Stimulated activated CD4-positive, alpha-beta T cell treated with anti-CD3 and anti-CD28 coated beads, Interleukin-2, amount 100 ng/mL, for 4 hours (primary cell): Measurements from ENCODE around the gene ATXN7L3.
A peak's percentile ranks its signal among the peaks of the same experiment; 100 is the strongest.

Experiments used
- DNase-seq: peaks from one replicate; pipeline ENCODE4 v3.0.0-alpha.2; 2020; ENCODE audit warnings: low read depth

The ATXN7L3 gene

DNA sequence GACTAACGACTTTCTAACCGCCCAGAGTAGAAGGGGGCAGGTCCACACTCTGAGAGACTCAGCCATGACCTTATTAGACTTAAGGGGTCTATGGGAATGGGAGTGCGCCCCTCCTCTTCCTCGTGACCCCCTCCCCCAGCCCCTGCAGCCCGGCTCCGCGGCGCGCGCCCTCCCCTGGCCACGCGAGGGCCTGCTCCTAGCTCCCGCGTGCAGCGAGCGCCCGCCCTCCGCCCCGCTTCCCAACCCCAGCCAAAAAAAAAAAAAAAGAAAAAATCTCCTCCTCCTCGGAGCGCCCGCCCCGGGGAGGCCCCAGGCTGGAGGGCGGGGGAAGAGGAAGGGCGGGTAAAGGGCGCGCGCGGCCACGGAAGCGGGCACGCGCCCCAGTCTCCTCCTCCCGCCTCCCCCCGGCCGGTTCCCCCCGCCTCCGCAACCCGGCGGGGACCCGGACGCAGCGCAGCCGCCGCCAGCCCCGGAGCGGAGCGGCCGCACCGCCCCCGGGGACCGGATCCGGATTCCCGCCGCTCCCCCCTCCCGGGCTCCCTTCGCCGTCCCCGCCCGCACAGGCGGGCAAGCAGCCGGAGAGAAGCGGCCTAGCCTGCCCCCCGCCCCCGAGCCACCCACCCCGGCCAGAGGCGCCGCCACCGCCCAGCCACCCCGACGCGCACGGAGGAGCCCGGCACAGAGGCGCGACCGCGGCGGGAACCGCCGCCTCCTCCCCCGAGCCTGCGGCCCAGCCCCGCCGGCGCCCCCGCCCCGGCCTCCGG is 18.8 kb upstream of the ATXN7L3 start:
- DNase-seq: peak; percentile 86

DNA sequence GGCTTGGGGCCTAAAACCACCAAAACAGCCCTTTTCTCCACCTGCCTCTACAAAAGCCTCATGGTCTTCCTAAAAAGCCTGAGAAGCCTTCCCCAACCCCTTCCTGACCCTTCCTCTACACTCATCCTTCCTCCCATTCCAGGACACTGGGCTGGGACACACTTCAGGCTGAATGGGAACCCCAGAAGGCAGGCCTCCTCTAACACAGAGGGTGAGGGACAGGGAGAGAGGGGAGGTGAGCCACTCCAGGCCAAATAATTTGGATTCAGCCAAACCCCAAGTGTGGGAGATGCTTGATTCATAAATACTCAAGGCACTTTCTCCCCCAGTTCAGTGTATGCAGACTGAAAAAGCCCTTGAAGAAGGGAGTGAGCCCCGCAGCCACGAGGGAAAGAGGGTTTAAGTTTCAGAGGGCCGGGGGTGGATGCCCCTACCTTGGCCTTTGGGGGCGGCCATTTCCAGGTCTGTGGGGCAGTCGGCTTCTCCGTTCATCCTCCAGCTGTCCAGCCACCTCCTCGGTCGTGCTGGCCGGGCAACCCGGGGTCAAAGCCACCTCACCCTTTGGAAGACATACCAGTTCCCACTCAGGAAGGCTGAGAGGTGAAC is 18.2 kb upstream of the ATXN7L3 start:
- no peak for DNase-seq

DNA sequence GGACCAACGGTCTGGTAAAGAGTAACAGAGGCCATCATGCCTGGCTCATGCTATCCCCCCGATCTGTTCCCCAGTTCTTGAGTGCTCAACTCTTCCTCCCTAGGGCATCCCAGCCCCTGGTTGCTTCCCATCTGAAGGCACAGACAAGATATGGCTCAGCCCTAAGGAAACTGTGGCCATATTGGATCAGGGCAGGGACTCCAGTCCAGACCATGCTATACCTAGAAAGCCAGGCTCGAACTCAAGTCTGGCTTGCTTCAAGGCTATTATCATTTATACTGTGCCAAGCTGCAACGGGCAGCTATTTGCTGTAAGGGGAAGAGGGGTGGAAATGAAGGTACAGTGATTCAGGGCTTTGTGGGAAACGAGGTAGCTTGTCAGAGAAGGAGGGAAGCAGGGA is 17.0 kb upstream of the ATXN7L3 start:
- DNase-seq: no peak

DNA sequence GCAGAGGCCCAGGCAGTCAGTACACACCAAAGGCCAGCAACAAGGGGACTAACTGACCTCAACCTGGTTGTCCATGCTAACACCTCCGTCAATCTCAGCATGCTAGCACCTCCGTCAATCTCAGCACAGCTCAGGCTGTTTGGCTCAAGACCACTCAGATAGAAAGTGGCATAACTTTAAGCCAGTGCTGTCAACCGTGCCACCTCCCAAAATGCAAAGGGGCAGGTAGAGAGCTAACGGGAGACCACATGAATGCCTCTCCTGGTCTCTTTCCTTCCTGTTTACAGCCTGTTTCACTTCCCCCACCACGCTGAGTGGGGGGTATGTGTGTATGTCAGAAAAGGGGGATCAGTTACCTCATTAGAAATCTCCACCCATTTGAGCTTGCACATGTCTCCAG is 16.5 kb upstream of the ATXN7L3 start:
- no peak for DNase-seq

DNA sequence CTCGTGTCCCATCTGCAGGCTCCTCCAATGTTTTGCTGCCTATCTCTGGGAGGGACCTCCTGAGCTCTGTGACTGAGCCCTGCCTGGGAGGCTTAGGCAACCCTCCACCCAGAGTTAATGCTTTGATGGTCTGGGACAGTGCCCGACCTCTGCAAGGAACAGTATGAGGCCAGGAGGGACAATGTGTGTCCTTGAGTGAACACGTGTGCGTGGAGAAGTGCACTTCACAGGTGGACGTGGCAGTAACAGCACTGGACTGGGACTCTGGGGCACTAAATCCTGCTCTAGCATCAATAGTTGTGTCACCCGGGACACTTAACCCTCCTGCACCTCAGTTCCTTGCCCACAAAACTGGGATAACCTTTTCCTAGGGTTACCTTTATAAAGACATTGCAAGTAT is 15.2 kb upstream of the ATXN7L3 start:
- DNase-seq: no peak

DNA sequence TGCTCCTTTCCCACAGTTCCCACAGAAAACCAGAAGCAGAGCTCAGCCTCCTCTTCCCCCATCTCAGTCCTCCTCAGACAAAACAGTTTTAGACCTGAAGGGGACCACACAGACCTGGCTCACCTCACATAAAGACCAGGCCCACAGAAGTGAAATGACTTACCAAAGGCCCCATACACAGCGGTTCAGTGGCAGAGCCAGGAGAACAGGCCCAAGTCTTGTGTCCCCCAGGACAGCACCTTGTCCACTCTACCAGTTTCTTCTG is 14.5 kb upstream of the ATXN7L3 start:
- DNase-seq: no peak

DNA sequence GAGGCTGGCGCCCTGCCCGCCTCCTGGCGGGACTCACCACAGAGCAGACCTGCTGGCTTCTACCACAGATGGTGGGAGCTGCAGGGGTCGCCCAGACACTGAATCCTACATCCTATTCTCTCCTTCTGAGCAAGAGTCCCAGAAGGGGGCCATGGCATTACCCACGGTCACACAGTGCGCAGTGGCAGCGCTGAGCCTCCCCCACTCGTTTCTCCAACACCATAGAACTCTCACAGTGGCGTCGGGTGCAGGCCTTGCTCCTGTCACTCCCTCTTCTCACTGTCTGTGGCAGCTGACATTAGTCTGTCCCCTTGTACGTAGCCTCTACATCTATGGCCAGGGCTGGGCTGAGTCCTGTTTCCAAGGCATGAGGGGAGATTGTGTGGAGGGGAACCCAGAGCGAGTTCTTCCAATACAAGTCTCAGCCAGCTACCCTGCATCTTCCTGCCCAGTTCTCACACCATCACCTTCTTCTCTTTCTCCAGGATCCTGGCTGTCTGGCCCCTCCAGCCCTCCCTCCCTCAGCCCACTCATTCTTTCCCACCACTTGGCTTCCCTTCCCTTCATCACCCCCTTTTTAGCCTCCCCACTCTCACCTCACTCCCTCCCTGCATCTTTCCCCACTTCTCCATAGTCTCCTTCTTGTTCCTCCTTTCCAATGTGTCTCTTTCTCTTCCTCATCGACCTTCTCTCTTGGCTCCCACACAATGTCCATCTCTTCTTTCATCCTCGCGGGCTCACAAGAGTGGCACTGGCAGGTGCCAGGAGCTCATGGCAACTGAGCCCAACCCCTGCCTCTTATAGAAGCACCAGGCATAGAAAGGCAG is 13.9 kb upstream of the ATXN7L3 start:
- no peak for DNase-seq

DNA sequence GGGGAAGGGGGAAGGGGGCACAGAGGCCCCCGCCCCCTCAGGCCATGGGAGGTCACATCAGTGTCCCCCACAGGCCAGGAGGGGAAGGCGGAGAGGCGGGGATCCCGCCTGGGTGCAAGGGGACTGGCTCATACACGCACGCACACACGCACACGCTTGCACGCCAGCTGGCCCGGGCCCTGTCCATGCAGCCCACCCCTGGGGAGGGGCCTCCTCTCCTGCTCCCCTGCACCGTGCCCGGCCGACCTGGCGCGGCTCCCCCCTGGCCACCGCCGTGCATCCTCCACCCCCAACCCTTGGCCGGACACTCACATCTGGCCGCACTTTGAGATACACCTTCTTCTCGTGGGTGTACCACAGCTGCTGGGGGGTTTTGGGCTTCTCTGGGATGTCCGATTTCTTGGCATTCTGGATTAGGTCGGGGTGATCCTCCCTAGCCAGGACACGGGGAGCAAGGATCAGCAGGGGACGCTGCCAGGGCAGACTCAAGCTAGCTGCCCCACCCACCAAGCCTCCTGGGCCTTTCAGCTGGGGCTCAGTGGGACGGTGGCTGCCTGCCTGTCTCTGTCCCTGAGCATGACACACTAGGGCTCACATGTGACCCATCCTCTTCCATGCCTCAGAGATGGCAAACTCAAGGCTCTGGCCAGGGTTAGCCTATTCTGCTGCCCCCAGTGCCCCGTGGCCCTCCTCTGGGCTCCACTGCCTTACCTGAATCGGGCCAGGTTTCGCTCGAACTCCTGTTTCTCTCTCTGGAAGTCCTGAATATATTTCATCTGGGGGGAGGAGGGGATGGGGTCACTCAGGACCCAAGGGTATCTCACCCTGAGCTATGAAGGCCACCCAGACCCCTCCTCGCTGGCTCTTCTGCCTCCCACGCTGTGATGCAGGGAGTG is 13.1 kb upstream of the ATXN7L3 start:
- DNase-seq: no peak

DNA sequence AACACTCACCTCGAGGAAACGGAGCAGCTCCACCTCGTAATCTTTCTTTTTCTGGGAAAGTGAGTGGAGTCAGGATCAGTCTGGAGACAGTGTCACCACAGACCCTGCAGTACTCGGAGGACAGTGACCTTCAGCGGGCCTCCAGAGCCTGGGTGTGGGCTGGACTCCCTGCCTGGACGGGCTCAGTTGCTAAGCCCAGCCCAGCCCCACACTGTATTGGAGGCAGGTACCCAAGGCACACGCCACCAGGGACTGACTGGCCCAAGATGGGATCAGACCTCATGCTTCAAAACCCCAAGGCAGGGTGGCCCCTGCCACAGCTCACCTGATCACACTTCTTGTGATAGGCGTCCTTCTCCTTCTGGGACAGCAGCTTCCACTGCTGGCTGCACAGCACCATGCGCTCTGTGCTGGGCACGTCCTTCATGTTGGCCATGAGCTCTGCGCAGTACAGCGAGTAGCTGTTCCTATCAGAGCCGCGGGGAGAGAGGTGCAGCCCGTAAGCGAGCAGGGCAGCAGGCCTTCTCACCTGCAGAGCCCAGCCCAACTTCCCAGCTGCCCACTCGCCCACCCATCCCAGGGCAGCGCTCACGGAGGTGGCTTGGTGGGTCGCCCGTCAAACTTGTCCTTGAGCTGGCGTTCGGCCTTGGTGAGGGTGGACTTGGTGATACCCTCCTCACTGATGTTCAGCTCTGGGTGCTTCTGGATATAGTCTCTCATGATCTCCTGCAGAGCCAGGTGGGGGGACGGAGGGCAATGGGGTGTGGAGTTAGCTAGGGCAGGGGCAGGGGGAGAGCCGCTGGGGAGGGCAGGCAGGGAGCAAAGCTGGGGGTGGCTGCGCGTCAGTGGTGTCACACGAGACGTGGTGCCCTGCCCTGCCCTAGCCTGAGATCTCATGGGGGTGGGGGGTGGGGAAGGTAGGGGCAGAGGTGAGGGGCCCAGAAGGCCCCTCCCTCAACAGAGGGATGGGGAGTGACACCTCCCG is 11.9 kb upstream of the ATXN7L3 start:
- no peak for DNase-seq

DNA sequence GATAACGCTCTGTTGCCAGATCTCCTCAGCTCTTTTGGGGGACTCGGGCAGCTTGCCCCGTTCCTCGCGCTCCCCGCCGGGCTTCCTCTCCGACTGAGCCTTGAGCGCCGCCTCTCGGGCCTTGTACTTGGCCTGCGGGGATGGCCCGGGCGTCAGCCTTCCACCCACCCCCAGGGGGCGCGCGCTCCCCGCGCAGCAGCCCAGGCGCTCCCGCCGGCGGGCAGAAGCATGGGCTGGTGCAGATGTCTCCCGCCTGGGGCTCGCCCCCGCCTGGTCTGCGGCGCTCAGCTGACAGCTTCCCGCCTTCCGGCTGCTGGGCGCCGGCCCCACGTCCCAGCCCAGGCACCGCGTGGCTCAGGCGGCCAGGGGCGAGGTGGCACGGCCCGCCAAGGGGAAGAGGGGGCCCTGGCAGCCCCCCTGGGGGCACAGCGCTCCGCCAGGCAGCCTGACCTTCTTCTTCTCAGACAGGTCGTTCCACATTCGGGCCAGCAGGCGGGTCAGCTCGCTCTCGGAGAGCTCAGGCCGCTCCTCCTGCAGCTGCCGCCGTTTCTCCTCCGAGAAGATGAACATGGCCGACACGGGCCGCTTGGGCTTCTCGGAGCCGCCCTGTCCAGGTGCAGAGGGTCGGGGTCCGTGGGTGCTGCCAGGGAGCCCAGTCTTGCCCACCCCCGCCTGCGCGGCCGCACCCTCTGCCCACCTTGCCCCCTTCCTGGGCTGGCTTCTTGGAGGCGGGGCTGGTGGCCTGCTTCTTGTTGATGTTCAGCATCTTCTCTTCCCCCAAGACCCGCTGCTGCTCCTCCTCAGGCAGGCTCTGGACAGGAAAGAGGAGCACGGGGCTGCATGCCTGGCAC is 10.9 kb upstream of the ATXN7L3 start:
- peak; percentile 85 for DNase-seq

DNA sequence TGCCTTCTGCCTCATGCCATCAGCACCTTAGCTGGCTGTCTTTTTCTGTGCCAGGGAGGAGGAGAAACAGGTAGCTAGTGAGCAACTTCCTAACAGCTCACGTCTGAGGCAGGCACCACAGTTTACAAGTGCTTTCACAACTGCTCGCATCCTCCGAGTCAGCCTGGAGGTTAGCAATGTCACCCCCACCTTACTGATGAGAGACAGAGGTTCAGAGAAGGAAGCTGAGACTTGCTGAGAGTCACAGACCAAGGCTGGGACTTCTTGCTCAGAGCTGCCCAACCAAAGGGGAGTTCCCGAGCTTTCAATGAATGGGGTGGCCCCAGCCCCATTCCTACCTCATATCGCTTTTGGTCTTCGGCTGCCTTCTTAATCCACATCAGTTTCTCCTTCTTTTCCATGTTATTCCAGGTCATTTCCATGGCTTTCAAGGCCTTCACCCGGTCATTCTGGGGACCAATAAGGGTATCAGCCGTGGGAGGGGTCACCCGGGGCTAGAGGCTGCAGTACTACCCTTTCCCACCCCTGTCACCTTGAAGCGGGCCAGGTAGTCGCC is 10.2 kb upstream of the ATXN7L3 start:
- DNase-seq: no peak

DNA sequence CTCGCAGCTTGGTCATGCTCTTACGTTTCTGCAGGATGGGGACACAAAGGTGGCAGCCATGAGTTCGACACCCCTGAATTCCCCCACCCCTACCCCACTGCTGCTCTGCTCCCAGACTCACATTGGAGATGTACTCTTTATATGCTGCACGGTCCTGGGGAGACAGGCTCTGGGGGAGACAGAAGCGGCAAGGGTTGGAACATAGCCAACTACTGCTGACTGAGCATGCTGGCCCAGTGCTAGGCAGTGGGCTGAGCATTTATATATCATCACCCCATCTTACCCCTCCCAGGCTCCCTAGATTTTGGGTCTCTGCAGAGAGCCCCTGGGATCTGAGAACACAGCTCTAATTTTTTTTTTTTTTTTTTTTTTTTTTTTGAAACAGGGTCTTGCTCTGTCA is 8.1 kb upstream of the ATXN7L3 start:
- DNase-seq: no peak

DNA sequence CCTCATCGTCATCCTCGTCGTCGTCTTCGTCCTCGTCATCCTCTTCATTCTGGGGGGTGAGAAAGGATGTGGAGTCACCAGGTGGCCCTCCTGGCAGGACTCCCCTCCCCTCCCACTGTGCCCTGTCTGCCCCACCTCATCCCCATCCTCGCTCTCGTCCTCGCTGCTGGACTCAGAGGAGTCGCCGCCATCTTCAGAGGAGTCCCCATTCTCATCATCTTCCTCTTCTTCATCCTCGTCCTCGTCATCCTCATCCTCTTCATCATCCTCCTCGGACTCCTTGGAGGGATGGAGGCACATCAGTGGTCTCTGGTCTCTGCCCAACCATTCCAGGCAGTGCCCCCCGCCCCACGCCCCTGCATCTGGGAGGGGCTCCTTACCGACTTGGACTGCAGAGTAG is 7.6 kb upstream of the ATXN7L3 start:
- DNase-seq: no peak

DNA sequence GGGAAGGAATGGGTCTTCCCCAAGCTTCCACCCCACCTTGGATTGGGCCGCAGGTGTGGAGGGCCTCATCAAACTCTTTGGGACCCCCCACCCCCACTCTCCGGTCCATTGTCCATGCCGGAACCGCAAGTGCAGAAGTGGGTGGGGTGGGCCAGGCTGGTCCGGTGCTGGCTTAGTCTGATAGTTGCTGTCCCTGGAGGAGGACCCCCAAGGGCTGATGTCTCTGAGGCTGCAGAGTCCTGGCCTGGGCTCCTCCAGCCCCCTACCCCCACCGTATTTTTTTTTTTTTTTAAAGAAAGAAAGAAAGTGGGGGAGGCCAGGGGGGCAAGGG is 7.1 kb upstream of the ATXN7L3 start:
- no peak for DNase-seq

DNA sequence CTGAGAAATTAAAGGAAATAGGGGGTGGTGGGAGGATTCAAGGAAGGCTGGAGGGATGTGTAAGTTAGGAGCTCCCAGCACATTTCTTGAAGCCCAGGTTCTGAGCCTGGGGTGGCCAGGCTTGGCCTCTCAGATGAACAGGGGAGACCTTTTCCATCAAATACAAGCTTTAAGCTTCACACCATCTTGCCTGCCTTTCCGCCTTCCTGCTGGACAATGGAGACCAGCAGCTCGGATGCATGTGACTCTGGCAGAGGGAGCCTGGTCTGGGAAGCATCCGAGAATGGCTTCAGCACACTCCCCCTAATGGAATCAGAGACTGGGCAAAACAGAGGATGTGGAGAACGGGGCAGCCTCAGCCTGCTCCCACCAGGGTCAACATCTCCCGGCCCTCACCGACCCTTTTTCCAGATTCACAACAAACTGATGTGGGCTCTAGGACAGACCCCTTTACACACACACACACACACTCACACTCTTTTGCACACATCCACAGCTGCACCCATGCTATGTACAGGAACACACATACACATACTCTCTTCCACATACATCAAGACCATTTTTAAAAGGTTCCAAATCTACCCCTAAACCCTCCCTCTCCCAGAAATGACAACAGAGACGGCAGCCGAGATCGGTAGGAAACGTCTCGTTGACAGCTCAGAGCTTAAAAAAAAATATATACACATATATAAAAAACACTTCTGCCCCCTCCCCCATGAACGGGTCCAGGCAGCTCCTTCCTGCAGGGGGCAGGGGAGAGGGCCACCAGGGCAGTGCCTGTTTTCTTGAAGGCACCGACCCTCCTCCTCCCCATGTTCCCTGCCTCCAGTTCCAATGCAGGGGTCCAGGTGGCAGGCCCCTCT is 6.5 kb upstream of the ATXN7L3 start:
- no peak for DNase-seq

DNA sequence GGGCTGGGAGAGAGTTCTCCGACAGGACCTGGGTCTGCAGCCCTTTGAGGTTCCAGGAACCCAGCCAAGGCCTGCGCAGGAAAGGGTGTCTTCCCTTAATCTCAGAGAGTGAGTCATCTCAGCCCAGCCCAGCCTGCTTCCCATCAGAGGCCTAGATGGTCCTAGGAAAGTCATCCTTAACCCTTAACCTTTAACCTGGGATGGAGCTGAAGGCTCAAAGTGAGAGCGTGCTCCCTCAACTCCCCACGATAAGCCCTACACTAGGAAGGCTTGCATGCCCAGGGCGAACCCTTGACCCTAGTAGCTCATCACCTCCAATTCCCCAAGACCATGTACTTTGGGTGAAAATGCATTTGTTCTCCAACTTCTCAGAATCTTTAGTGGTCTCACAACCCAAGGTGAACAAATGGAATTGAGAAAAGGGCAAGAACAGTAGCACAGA is 4.8 kb upstream of the ATXN7L3 start:
- no peak for DNase-seq

DNA sequence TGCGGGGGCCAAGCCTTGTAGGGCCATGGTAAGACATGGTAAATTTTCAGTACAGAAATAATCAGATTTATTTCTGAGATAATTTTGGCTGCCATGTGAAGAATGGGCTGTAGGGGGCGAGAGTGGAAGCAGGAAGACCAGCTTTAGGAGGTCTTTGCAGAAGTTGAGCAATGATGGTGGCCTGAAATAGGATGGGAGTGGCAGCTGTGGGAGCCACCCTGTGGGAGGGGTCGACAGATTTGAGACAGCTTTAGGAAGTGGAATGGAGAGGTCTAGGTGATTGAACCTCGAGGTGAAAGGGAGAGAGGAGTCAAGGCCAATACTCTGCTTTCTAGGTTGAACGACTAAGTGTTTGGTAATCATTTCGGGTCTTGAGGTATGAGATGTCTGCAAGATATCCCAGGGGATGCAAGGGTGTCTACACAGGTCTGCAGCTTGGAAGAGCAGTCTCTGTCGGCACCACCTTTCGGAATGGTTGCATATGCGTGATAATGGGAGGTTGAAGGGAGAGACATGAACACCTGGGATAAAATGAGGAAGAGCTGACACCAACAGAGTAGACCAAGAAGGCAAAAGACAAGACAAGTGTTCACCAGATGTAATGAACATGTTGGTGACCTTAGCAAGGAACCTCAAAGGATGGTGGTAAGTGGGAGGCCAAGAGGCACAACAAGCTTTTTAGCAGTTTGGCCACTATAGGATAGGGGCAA is 4.2 kb upstream of the ATXN7L3 start:
- no peak for DNase-seq

DNA sequence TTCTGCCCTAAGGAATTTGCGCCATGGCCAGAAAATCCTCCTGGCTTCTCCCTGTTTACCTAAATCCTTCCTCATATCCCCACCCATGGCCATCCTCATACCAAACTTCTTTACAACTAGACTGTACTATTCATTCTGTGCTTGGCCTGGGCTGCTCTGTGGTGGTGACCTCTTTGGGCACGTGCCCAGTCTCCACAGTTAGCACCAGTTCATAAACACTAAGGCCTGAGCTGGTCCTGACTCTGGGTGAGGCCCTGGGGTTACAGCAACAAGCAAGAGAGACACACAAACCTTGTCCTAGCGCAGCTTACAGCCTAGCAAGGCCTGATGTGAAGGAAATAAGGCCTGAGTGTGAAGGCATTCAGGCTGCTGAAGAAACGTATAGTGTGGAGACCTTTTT is 3.1 kb upstream of the ATXN7L3 start:
- DNase-seq: no peak
